Stimulated activated naive CD4-positive, alpha-beta T cell (primary cell): ENCODE data around the gene EBP.
A peak's percentile ranks its signal among the peaks of the same experiment; 100 is the strongest.
"Not testable (repeated sequence)": the region's sequence is repeated elsewhere in the genome, so short reads cannot be mapped to it uniquely, and the experiment has no call there.

Source experiments
- DNase-seq, 6 experiments: peaks; one replicate each; lab custom pipeline; 2025; lab: John Stamatoyannopoulos, UW

Gene EBP

GRCh38 chrX:48525853-48526252, 4.2 kb downstream of the EBP start:
- DNase-seq: not testable (repeated sequence)

DNA sequence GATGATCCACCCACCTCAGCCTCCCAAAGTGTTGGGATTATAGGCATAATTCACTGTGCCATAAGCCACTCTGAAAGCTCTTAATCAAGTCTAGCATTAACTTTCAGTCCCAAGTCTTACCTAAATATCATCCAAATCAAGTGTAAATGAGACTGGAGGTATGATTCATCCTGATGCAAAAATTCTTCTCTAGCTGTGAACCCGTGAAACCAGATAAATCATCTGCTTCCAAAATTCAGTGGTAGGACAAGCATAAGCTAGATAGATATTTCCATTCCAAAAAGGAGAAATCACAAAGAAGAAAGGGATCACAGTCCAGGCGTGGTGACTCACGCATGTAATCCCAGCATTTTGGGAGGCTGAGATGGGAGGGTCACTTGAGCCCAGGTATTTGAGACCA, 9.1 kb downstream of the EBP start:
- DNase-seq: no peak

DNA sequence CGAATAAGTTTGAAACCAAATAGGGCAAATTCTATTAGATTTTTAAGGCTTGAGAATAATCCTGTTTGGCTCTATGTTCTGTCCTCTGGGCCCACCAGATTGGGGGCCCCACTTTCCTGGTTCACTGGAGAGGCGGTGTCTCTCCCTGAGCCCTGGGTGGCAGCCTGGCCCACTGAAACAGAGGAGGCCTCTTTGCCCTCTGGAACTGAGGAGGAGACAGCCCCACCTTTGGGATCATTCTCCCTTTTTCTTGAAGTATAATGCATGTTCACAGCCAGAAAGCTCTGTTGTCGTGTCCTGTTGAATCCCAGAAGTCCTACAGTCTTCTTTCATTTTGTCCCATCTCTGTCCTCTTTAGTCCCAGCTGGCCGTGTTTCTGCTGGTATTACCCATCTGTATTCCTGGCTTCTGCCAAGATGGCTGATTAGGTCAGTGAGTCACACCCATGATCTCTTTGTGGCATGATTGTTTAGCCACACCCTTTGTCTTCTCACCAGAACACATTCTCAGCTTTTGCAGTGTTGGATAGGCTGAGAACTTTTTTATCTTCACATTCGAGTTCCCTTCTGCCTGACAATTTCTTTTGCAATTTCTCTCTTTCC, 9.9 kb downstream of the EBP start:
- DNase-seq: no peak

DNA sequence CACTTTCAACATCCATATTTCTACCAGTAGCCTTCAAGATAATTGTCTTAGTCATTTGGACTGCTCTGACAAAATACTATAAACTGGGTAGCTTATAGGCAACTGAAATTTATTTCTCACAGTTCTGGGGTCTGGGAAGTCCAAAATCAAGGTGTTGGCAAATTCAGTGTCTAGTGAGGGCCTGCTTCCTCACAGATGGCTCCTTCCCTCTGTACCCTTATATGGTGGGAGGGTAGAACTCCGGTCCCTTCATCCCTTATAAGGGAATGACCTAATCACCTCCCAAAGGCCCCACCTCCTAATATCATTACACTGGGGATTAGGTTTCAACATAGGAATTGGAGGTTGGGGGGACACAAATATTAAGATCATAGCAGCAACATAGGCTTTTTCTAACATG, 10.6 kb downstream of the EBP start:
- no peak for DNase-seq

DNA sequence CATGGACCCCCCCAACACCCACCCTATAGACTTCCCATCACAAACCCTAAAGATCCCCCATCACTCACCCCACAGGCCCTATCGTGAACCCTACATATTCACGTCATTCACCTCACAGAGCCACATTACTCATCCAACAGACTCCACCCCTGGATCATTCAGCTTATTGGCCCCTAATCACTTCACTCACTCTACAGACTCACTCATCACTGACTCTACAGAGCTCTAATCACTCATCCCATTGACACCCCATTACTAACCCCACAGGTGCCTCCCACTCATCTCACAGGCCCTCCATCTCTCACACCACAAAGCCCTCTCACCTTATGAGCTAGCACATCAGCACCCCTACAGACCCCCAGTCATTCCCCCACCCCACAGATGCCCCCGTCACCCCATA, 11.6 kb downstream of the EBP start:
- DNase-seq: no peak

DNA sequence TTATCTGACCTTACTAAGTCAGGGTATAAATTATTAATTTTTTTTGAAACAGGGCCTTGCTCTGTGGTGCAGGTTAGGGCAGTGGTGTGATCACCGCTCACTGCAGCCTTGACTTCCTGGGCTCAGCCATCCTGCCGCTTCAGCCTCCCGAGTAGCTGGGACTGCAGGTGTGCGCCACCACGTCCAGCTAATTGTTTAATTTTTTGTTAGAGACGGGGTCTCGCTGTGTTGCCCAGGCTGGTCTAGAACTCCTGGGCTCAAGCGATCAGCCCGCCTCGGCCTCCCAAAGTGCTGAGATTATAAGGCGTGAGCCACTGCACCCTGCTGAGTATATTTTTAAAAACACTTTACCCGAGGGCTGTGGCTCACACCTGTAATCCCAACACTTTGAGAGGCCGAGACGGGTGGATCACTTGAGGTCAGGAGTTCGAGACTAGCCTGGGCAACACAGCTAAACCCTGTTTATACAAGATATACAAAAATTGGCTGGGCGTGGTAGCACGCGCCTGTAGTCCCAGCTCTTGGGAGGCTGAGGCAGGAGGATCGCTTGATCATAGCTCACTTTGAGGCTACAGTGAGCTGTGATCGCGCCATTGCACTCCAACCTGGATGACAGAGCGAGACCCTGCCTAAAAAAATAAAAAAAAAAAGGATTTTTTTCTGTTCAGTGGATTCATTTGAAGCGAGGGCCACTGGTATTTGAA, 17.2 kb downstream of the EBP start:
- no peak for DNase-seq

DNA sequence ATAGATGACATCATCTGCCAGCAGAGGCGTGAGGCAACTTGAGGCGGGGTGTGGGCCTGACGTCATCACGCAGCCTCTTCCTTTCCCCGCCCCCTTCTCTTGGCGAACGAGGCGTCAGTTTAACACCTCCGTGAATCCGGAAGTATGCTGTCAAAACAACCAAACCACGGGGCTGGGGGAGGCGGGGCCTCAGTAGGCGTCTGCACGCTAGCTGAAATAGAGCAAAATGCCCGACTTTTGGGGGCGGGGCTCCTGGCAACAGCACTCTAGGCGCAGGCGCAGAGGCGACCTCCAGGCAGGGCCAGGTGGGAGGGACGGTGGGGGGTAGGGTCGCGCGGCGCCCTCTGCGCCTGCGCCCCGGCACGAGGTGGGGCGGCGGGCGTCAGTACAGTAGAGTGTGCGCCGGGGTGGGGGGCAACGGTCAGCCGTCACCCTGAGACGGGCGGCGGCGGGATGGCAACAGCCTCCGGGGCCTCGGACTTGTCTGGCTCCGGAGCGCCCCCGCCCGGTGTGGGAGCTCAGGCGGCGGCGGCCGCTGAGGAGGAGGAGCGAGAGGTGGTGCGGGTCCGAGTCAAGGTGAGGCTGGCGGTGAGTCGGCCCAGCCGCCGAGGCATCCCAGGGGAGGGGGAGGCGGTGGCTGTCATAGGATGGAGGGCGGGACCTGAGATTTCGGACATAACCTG, 17.9 kb downstream of the EBP start, which contains the start of gene TBC1D25:
Gene TBC1D25, plus strand, starts transcription at position 370 of the 683 bp plus-strand sequence. Its CDS starts 84 bp downstream, at position 454.
- peak; percentile 88 to 98 (median 96) for DNase-seq

DNA sequence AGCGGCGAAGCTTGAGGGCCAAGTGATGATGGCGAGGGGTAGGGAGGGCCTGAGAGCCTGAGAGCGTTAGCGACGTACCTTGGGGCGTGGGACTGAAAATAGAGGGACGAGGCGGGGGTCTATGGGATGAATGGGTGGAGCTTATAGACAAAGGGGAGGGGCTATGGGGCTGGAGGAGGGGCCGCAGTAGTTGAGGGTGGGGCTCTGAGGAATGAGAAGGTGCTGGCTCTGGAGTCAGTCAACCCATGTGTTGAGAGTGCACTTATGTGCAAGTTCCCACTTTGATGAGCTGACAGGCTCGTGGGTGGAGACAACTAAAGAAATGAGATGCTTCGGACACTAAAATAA, 18.4 kb downstream of the EBP start:
- peak; percentile 27 to 80 (median 60) for DNase-seq

- no peak for DNase-seq
Measured at GRCh38 chrX:48540480-48540879, 18.9 kb downstream of the EBP start.

- DNase-seq: no peak
Measured at GRCh38 chrX:48541140-48541814, 19.7 kb downstream of the EBP start.

DNA sequence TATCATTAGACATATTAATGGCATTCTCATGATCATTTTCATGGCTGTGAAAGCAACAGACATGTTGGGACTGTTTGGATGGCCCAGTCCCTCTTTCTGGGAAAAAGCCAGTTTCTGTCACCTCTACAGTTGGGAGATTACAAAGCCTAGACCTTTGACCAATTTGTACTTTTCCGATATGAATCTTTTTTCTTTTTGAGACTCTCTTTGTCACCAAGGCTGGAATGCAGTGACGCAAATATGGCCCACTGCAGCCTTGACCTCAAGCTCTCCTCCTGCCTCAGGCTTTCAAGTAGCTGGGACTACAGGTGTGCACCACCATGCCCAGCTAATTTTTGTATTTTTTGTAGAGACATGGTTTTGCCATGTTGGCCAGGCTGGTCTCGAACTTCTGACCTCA, 27.3 kb downstream of the EBP start:
- DNase-seq: no peak

DNA sequence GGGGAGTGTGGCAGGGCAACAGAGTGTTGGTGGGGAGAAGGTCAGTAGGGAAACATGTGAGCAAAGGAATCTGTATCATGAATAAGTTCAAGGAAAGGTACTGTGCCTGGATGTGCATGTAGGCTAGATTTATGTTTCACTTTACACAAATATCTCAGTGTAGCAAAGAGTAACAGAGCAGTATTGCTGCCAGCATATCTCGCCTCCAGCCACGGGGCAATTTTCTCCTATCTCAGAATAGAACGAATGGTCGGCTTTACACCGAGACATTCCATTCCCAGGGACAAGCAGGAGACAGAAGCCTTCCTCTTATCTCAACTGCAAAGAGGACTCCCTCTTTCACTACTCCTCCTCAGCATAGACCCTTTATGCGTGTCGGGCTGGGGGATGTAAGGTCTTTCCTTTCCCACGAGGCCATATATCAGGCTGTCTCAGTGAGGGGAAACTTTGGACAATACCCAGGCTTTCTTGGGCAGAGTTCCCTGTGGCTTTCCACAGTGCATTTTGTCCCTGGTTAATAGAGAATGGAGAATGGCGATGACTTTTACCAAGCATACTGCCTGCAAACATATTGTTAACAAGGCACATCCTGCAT, 34.2 kb downstream of the EBP start:
- not testable (repeated sequence) for DNase-seq

DNA sequence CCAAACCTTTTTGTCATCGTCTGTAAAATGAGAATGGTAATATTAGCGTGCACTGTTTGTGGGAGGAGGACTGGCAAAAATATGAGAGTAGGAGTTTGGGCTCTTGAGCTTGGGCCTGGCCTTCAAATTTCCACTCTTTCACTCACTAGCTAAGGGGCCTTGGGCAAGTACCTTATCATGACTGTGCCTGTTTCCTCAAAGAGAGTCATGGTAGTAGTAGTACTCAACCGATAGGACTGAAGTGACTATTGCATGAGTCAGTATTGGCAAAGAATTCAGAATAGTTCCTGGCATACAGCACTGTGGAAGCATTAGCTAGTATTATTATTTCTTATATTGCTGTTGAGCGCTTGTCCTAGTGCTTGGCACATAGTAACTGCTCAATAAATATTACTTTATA, 36.7 kb downstream of the EBP start:
- DNase-seq: no peak

DNA sequence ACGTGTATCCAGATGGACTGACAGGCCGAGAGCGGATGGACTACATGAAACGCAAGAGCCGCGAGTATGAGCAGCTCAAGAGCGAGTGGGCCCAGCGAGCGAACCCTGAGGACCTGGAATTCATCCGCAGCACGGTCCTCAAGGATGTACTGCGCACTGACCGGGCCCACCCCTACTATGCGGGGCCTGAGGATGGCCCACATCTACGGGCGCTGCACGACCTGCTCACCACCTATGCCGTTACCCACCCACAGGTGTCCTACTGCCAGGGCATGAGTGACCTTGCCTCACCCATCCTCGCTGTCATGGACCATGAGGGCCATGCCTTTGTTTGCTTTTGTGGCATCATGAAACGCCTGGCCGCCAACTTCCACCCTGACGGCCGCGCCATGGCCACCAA, 38.0 kb downstream of the EBP start:
- no peak for DNase-seq

- DNase-seq: no peak
Measured at GRCh38 chrX:48560056-48560455, 38.4 kb downstream of the EBP start.

DNA sequence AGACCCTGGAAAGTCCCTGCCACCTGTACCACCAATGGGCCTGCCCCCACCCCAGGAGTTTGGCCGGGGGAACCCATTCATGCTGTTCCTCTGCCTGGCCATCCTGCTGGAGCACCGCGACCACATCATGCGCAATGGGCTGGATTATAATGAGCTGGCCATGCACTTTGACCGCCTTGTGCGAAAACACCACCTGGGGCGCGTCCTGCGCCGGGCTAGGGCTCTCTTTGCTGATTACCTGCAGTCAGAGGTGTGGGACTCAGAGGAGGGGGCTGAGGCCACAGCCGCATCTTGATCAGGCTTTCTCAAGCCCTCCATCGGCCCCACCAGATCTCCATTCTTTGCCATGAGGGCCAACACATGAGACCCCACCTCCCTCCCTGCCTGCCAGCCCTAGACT, 39.1 kb downstream of the EBP start:
- DNase-seq: no peak

DNA sequence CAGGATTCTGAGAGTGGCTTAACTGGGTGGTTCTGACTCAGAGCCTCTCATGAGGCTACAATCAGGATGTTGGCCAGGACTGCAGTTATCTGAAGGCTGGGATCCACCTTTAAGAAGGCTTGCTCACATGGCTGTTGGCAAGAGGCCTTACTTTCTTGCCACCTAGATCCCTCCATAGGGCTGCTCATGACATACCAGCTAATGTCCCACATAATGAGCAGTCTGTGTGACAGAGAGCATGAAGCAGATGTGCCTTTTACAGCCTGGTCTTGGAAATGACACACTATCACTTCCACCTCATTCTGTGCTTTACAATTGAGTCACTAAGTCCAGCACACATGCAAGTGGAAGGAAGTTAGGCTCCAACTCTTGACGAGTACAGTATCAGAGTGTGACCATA, 48.4 kb downstream of the EBP start:
- DNase-seq: no peak

- peak in 2 of 6 experiments; percentile 15 to 32 for DNase-seq
Measured at GRCh38 chrX:48573690-48574269, 52.2 kb downstream of the EBP start.

GRCh38 chrX:48574270-48575266, 53.0 kb downstream of the EBP start, which contains the start of gene RBM3:
TSS of gene RBM3 (plus strand) at chrX:48574484. CDS start at chrX:48575181, 697 bp downstream.
- peak; percentile 79 to 94 (median 90) for DNase-seq

- no peak for DNase-seq
Measured at GRCh38 chrX:48575642-48576041, 54.0 kb downstream of the EBP start.

GRCh38 chrX:48576108-48576507, 54.5 kb downstream of the EBP start:
- no peak for DNase-seq
